Stimulated activated CD4-positive, alpha-beta T cell treated with anti-CD3 and anti-CD28 coated beads, TNF-alpha, amount 100 ng/mL, for 48 hours (primary cell): ENCODE measurements around the gene VPS25.
"Not testable (repeated sequence)": the region's sequence is repeated elsewhere in the genome, so short reads cannot be mapped to it uniquely, and the experiment has no call there.

ENCODE experiments used
- DNase-seq, 3 donors: peaks; one replicate each; pipeline ENCODE4 v3.0.0-alpha.2; 2020; ENCODE audit warnings: low read depth in 3 of 3

Gene VPS25

GRCh38 chr17:42768006-42768405, 5.2 kb upstream of the VPS25 start:
- not testable (repeated sequence) for DNase-seq

GRCh38 chr17:42769964-42770363, 3.3 kb upstream of the VPS25 start:
- DNase-seq: not testable (repeated sequence)

- DNase-seq: no peak
Observed at GRCh38 chr17:42772945-42773289, 332 bp upstream of the VPS25 start.

GRCh38 chr17:42774066-42774745, 957 bp downstream of the VPS25 start:
- DNase-seq: no peak

- DNase-seq: no peak
Observed at GRCh38 chr17:42775534-42776098, 2.4 kb downstream of the VPS25 start.

- no peak for DNase-seq
Observed at GRCh38 chr17:42778570-42778969, 5.3 kb downstream of the VPS25 start.

- DNase-seq: no peak
Observed at GRCh38 chr17:42779304-42779935, 6.2 kb downstream of the VPS25 start.

- DNase-seq: no peak
Observed at GRCh38 chr17:42779936-42780850, 6.9 kb downstream of the VPS25 start, which contains the start of gene WNK4. TSS of gene WNK4 (plus strand) at chr17:42780610. CDS start at chr17:42780699, 89 bp downstream.

- DNase-seq: no peak
Observed at GRCh38 chr17:42780851-42781638, 7.8 kb downstream of the VPS25 start.

- DNase-seq: no peak
Observed at GRCh38 chr17:42781639-42782165, 8.5 kb downstream of the VPS25 start.

GRCh38 chr17:42782166-42783061, 9.2 kb downstream of the VPS25 start:
- DNase-seq: no peak

GRCh38 chr17:42783062-42783790, 10.0 kb downstream of the VPS25 start:
- no peak for DNase-seq

GRCh38 chr17:42783791-42784138, 10.5 kb downstream of the VPS25 start:
- no peak for DNase-seq

GRCh38 chr17:42784409-42784808, 11.2 kb downstream of the VPS25 start:
- DNase-seq: no peak

GRCh38 chr17:42784811-42785592, 11.8 kb downstream of the VPS25 start:
- DNase-seq: no peak

GRCh38 chr17:42787266-42787665, 14.0 kb downstream of the VPS25 start:
- DNase-seq: no peak

GRCh38 chr17:42791948-42792347, 18.7 kb downstream of the VPS25 start:
- DNase-seq: no peak

- no peak for DNase-seq
Observed at GRCh38 chr17:42792545-42792944, 19.3 kb downstream of the VPS25 start.

GRCh38 chr17:42795061-42795460, 21.8 kb downstream of the VPS25 start:
- DNase-seq: no peak
